DND-41 (cell line): ENCODE data around the gene UBE2L6.

ENCODE experiments used
- ATAC-seq: fragments of 200-7000 bp; cut with Tn5 transposase; 3 replicates; pipeline ENCODE4 v1.9.1; 2021; ENCODE audit warnings: low read depth; ENCODE audit not compliant: insufficient read depth
- DNase-seq: peaks from one replicate; pipeline ENCODE4 v3.0.0-alpha.2; 2020
- H2AFZ ChIP-seq: 2 replicates; pipeline ENCODE4 v1.6.0; 2012; ENCODE audit warnings: low read depth, low read length
- H3K27ac ChIP-seq: 2 replicates; pipeline ENCODE4 v1.5.1; 2012; ENCODE audit warnings: low read length, inconsistent platforms
- H3K27me3 ChIP-seq: fragments of 200-600 bp; sonication (generic); 2 replicates; pipeline ENCODE4 v1.6.0; 2012; ENCODE audit warnings: low read length, mild to moderate bottlenecking, inconsistent platforms; ENCODE audit not compliant: insufficient read depth, poor library complexity
- H3K36me3 ChIP-seq: 2 replicates; pipeline ENCODE4 v1.5.1; 2012; ENCODE audit warnings: low read length, inconsistent platforms; ENCODE audit not compliant: insufficient read depth
- H3K4me1 ChIP-seq: 2 replicates; pipeline ENCODE4 v1.5.1; 2012; ENCODE audit warnings: mild to moderate bottlenecking, low read length; ENCODE audit not compliant: insufficient read depth
- H3K4me2 ChIP-seq: 2 replicates; pipeline ENCODE4 v1.6.0; 2012; ENCODE audit warnings: mild to moderate bottlenecking, moderate library complexity, low read length, inconsistent platforms; ENCODE audit not compliant: insufficient read depth
- H3K4me3 ChIP-seq, 2 experiments: fragments of 200-600 bp in 1 of 2; shearing (Covaris generic) in 1 of 2; 2 replicates each; pipeline ENCODE4 v1.5.1; 2012 to 2016; ENCODE audit warnings: inconsistent platforms in 2 of 2, low read length in 2 of 2, mild to moderate bottlenecking in 2 of 2, low read depth in 1 of 2, moderate library complexity in 1 of 2
- H3K79me2 ChIP-seq: 2 replicates; pipeline ENCODE4 v1.6.0; 2012; ENCODE audit warnings: low read length, inconsistent platforms; ENCODE audit not compliant: insufficient read depth
- H3K9ac ChIP-seq: 2 replicates; pipeline ENCODE4 v1.6.0; 2012; ENCODE audit warnings: low read depth, mild to moderate bottlenecking, inconsistent platforms, low read length, moderate library complexity
- H3K9me3 ChIP-seq: 2 replicates; pipeline ENCODE4 v1.5.1; 2012; ENCODE audit warnings: low read length, moderate library complexity, mild to moderate bottlenecking, inconsistent platforms; ENCODE audit not compliant: insufficient read depth, severe bottlenecking
- H4K20me1 ChIP-seq: 2 replicates; pipeline ENCODE4 v1.6.0; 2012; ENCODE audit warnings: low read length; ENCODE audit not compliant: insufficient read depth
- CTCF ChIP-seq: IDR thresholded peaks from 2 replicates; pipeline ENCODE4 v1.5.1; 2012; ENCODE audit warnings: borderline replicate concordance, low read length, moderate library complexity, mild to moderate bottlenecking; ENCODE audit not compliant: poor library complexity, severe bottlenecking; ENCODE audit errors: extremely low read depth
- EZH2 ChIP-seq: IDR thresholded peaks from 3 replicates; pipeline ENCODE4 v1.6.1; 2012; ENCODE audit warnings: borderline replicate concordance, low read depth, mild to moderate bottlenecking, moderate library complexity, low read length, inconsistent platforms; ENCODE audit not compliant: severe bottlenecking

UBE2L6 gene

GRCh38 chr11:57502870-57503269 lies 64.6 kb downstream of the UBE2L6 start:
- H3K27ac ChIP-seq: no peak overlapping the region
- no peak for TF ChIP-seq CTCF
- no peak for TF ChIP-seq EZH2
- H2AFZ ChIP-seq: no peak overlapping the region
- H3K27me3 ChIP-seq: no peaks in the 10 kb centered on the region
- H3K79me2 ChIP-seq: no peaks in the 10 kb centered on the region
- H3K4me1 ChIP-seq: no peaks in the 10 kb centered on the region
- DNase-seq: no peak
- H3K9ac ChIP-seq: no peak overlapping the region
- H4K20me1 ChIP-seq: no peaks in the 10 kb centered on the region
- no peaks in the 10 kb centered on the region for H3K9me3 ChIP-seq
- no peak overlapping the region for H3K4me2 ChIP-seq
- peaks cover 6% of the 10 kb centered on the region; the same call in 1 of the 2 replicates for H3K36me3 ChIP-seq
- H3K4me3 ChIP-seq: no peak overlapping the region
- no peak; the same call in 2 of the 3 replicates for ATAC-seq

GRCh38 chr11:57502376-57502775 lies 65.1 kb downstream of the UBE2L6 start:
- no peak for TF ChIP-seq CTCF
- TF ChIP-seq EZH2: no peak
- no peak for DNase-seq
- H3K4me3 ChIP-seq: no peak overlapping the region
- H4K20me1 ChIP-seq: no peaks in the 10 kb centered on the region
- no peak overlapping the region for H3K9ac ChIP-seq
- no peak for ATAC-seq
- H3K27ac ChIP-seq: no peak overlapping the region
- H3K27me3 ChIP-seq: no peaks in the 10 kb centered on the region
- peaks cover 6% of the 10 kb centered on the region; the same call in 1 of the 2 replicates for H3K36me3 ChIP-seq
- no peaks in the 10 kb centered on the region for H3K4me1 ChIP-seq
- H3K4me2 ChIP-seq: no peak overlapping the region
- no peak overlapping the region for H2AFZ ChIP-seq
- H3K79me2 ChIP-seq: no peaks in the 10 kb centered on the region
- H3K9me3 ChIP-seq: no peaks in the 10 kb centered on the region

- H3K9me3 ChIP-seq: no peaks in the 10 kb centered on the region
- H3K79me2 ChIP-seq: no peaks in the 10 kb centered on the region
- H3K27ac ChIP-seq: no peak overlapping the region
- ATAC-seq (no peak), DNase-seq (no peak)
- H3K36me3 ChIP-seq: peaks cover 6% of the 10 kb centered on the region; the same call in 1 of the 2 replicates
- no peak overlapping the region for H2AFZ ChIP-seq
- no peak overlapping the region for H3K4me2 ChIP-seq
- H4K20me1 ChIP-seq: no peaks in the 10 kb centered on the region
- no peak overlapping the region for H3K9ac ChIP-seq
- H3K4me1 ChIP-seq: no peaks in the 10 kb centered on the region
- TF ChIP-seq CTCF: no peak
- no peak for TF ChIP-seq EZH2
- H3K27me3 ChIP-seq: no peaks in the 10 kb centered on the region
- no peak overlapping the region for H3K4me3 ChIP-seq
These were observed 65.5 kb downstream of the UBE2L6 start for GRCh38 chr11:57501953-57502352.
